RPMI8226 (cell line): ENCODE data around the gene C11orf54.

ENCODE experiments used
- DNase-seq: peaks from one replicate; pipeline ENCODE4 v3.0.0-alpha.2; 2015

C11orf54 gene

GRCh38 chr11:93741094-93741881, at the start of gene C11orf54, which contains the start of gene TAF1D:
C11orf54 (plus strand) TSS chr11:93741672; CDS start chr11:93747394, 5,722 bp downstream.
TAF1D (minus strand) TSS chr11:93741495; CDS start chr11:93739304, 2,191 bp downstream.
- DNase-seq = peak; percentile 99

- no peak for DNase-seq
Measured at GRCh38 chr11:93694109-93694508, 47.4 kb upstream of the C11orf54 start.

GRCh38 chr11:93694557-93694956, 46.9 kb upstream of the C11orf54 start:
- DNase-seq = no peak

- DNase-seq = no peak
Measured at GRCh38 chr11:93697611-93698010, 43.9 kb upstream of the C11orf54 start.

GRCh38 chr11:93700830-93701229, 40.6 kb upstream of the C11orf54 start:
- no peak for DNase-seq

GRCh38 chr11:93704237-93704636, 37.2 kb upstream of the C11orf54 start:
- DNase-seq = no peak

GRCh38 chr11:93710239-93710638, 31.2 kb upstream of the C11orf54 start:
- no peak for DNase-seq

- no peak for DNase-seq
Measured at GRCh38 chr11:93712678-93713077, 28.8 kb upstream of the C11orf54 start.

- DNase-seq = no peak
Measured at GRCh38 chr11:93715797-93716396, 25.6 kb upstream of the C11orf54 start.

GRCh38 chr11:93717501-93717900, 24.0 kb upstream of the C11orf54 start:
- DNase-seq = no peak

GRCh38 chr11:93718057-93718563, 23.4 kb upstream of the C11orf54 start:
- DNase-seq = peak; percentile 30

- no peak for DNase-seq
Measured at GRCh38 chr11:93719310-93719709, 22.2 kb upstream of the C11orf54 start.

GRCh38 chr11:93720522-93720921, 20.9 kb upstream of the C11orf54 start:
- DNase-seq = no peak

GRCh38 chr11:93724089-93724488, 17.4 kb upstream of the C11orf54 start:
- no peak for DNase-seq

GRCh38 chr11:93727985-93728791, 13.3 kb upstream of the C11orf54 start:
- no peak for DNase-seq

GRCh38 chr11:93728792-93729128, 12.7 kb upstream of the C11orf54 start:
- DNase-seq = no peak

GRCh38 chr11:93729129-93729616, 12.3 kb upstream of the C11orf54 start:
- DNase-seq = peak; percentile 11

GRCh38 chr11:93730108-93731107, 11.1 kb upstream of the C11orf54 start:
- DNase-seq = no peak

GRCh38 chr11:93732237-93732892, 9.1 kb upstream of the C11orf54 start:
- no peak for DNase-seq

- DNase-seq = no peak
Measured at GRCh38 chr11:93733474-93733873, 8.0 kb upstream of the C11orf54 start.
